NCI-H1436 treated with DMSO at 0.1 percent for 48 hours (cell line): Measurements from ENCODE around the gene SLC23A2.
"Not testable (repeated sequence)": the region's sequence is repeated elsewhere in the genome, so short reads cannot be mapped to it uniquely, and the experiment has no call there.

Source experiments
- DNase-seq: peaks from one replicate; lab custom pipeline; 2025; lab: John Stamatoyannopoulos, UW

SLC23A2 gene

DNA sequence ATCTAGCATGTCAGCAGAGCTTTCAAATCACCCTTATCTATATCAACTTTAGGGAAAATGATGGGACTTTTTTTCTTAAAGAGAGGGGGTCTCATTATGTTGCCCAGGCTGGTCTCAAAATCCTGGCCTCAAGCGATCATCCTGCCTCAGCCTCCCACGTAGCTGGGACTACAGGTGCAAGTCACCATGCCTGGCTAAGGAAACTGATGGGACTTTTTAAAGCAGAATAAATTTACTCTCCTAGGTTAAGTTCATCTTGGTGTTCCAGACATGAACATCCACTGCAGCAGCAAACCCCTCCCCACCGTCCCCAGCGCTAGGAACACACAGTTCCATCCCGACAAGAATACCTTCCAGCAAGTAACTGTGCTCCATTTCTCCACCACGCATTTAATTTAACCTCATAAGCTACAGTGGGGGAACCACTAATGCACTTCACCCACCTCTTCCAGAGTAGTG is 64.9 kb downstream of the SLC23A2 start:
- DNase-seq = no peak

GRCh38 chr20:4932061-4932460 is 69.2 kb downstream of the SLC23A2 start:
- DNase-seq = no peak

GRCh38 chr20:4929686-4930397 is 71.5 kb downstream of the SLC23A2 start:
- DNase-seq = no peak

DNA sequence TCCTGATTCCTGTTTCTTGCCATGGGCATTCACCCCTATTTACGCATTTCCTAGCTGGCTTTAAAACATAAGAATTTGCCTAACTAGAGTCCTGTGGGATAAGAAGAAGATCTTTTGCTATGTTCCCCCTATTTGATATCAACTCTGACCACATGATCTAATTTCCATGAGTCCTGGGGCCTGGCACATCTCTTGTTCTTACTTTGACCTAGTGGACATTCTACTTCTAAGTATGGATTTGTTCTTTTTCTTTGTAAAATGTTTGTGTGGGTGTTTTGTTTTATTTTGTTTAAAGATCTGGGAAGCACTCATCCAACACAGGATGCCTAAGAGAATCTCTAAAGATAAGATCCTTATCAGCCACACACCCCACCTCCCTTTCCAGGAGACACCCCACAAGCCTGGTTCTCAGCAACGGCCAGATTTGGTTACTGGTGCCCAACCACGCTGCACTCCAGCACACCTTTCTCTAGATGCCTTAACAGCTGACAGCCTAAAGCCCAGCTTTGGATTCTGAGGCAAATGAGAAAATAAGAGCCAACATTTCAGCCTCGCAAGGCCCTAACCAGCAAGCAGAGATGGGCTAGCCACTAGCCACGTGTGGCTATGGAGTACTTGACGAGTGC is 74.7 kb downstream of the SLC23A2 start:
- no peak for DNase-seq

DNA sequence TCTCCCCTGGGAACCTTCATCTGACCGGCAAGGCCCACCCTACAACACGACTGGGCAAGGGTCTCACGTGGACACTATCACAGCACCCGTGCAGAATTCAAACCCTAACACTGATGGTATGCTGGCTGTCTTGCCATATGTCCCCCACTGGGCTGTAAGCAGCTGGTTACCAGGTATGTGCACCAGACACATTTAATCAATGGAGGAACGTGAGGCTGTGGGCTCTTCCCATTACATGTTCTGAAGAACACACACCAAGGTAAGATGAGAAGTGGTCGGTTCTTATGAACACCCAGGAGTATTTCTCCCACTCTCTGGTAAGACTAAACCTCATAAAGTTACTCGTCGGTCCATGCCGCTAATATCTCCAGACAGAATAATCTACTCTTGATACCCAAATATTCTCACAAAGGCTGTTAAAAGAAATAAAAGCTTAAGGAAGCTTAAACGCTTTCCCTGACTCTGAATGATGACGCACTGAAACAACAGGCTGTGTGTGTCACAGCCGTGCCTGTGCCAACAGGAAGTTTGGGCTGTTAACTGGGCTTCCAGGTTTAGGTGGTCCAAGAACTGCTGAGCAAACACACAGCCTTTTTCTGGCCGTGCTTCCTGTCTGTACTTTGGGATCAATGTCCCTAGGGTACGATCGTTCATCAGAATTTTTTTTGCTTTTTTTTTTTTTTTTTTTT is 75.3 kb downstream of the SLC23A2 start:
- DNase-seq = no peak

DNA sequence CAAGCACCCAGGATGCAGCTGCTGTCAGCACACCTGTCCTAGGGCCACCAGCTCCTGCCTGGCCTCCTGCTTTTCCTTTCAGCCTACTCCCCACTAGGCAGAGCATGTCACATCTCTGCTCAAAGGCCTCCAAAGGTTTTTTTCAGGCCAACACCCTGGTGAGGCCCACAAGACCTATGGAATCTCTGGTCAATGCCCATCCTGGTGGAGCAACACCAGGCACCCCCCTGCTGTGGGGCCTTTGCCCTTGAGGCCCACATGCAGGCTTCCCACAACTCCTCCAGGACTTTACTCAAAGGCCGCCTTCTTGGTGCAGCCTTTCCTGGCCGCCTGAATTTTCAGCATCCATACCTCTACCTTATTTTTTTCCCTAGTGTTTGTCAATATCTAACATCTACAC is 76.9 kb downstream of the SLC23A2 start:
- no peak for DNase-seq

DNA sequence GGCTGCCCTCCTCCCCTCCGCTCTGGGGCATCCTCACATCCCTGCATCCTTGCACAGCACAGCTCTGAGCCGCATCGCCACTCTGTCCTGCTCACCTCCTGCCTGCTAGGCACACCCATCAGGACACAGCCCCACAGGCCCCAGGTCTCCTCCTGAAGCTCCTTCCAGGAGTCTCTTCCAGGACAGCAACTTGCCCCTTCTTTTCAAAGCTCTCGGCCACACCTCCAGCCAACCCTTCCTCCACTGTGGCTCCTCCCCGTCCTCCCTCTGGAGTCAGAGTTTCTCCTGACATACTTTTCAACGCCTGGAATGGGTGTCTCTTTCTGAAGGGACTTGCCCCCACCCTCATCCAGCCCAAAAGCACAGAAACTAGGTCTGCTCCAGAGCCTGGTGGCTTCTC is 77.3 kb downstream of the SLC23A2 start:
- no peak for DNase-seq

- DNase-seq = no peak
Observed at GRCh38 chr20:4922186-4922585, 79.1 kb downstream of the SLC23A2 start.

- not testable (repeated sequence) for DNase-seq
Observed at GRCh38 chr20:4921271-4921670, 80.0 kb downstream of the SLC23A2 start.

DNA sequence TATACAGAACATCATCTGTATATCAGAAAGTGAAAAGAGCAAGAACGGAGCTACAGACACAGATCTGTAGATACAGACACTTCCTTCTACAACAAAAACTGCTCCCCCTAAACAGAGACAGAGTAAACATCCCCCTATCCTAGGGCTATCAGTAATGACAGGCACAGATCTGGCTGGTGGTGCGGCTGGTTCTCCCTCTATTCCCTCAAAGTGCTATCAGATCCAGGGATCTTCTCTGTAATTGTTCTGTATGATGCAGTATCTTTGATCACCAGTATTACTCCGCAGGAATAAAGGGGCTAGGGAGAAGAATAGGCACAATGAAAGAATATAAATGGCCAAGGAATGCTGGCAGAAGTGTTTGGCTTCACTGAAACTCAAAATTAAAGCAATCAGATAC is 80.7 kb downstream of the SLC23A2 start:
- no peak for DNase-seq

GRCh38 chr20:4920131-4920530 is 81.2 kb downstream of the SLC23A2 start:
- no peak for DNase-seq

GRCh38 chr20:4919047-4919704 is 82.1 kb downstream of the SLC23A2 start:
- no peak for DNase-seq

- DNase-seq = no peak
Observed at GRCh38 chr20:4918473-4918872, 82.8 kb downstream of the SLC23A2 start.

- no peak for DNase-seq
Observed at GRCh38 chr20:4916971-4917881, 84.1 kb downstream of the SLC23A2 start.

- DNase-seq = no peak
Observed at GRCh38 chr20:4913147-4913546, 88.2 kb downstream of the SLC23A2 start.

DNA sequence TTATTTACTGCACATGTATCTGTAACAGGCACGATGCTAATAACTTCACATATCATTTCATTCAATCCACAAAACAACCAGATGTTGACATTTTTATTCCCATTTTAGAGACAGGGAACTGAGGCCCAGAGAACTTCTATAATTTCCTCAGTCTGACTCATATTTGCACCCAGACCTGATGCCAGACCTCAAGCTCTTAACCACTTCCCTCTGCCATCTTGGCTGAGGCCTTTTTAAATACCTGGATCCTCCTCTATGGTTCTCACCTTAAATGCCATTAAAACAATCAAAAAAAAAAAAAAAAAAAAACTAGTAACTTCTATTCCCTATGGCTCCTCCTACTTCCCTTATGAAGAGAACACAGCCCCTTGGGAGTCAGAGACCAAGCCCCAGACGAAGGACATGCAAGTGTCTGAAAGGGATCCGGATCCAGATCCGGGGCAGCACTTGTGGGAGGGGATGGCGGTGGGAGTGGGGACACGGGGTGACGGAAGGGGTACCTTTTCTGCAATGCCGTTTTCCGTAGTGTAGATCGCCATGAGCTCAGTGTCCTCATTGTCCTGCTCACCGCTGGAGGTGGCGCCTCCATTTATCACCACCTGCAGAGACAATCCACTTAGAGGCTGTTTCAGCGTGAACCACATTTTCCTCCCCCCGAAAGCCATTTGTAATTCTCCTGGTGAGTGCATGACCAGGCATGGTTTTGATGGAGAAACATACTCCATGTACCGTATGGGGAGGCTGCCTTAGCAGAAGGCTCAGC is 88.7 kb downstream of the SLC23A2 start:
- DNase-seq = no peak

- no peak for DNase-seq
Observed at GRCh38 chr20:4910951-4911350, 90.4 kb downstream of the SLC23A2 start.

- no peak for DNase-seq
Observed at GRCh38 chr20:4905613-4906012, 95.7 kb downstream of the SLC23A2 start.

- no peak for DNase-seq
Observed at GRCh38 chr20:4905195-4905594, 96.1 kb downstream of the SLC23A2 start.

GRCh38 chr20:4904127-4904860 is 97.0 kb downstream of the SLC23A2 start:
- no peak for DNase-seq
